Posterior cingulate gyrus (tissue), 11 donors: Measurements from ENCODE around the gene PRUNE2.

Source experiments
- DNase-seq, 10 donors: peaks; one replicate each; pipeline versions ENCODE4 v3.0.0 to v3.0.0-alpha.2; 2020 to 2021; ENCODE audit warnings: mixed read lengths in 3 of 10
- intact Hi-C: fragments of 100-400 bp; cut with DNase I; formaldehyde crosslinking; loops from one replicate; pipeline ENCODE4 v1.15.1; 2023

PRUNE2 gene

DNA sequence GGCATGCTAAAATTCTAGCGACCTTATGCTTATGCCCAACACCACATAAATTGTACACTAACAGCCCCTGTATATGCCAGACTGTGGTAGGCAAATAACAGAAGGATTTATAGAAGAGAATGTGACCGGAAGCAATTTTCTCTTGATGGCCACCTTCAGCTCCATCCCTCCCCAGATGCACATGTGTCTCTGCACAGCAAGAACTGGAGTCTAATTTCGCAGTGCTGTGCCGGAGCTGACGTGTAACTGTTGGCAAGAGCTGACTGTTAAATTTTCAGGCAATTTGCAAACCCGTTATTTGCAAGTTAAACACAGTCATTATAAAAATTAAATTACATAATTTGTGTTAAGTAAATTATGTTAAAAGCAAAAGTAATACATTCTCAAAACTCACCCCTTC is 93.3 kb downstream of the PRUNE2 start:
- intact Hi-C loops: loop anchor here (5.0 kb wide), 1 partner anchor 95 kb away; the partner anchor contains the start of gene PRUNE2
- DNase-seq: no peak

DNA sequence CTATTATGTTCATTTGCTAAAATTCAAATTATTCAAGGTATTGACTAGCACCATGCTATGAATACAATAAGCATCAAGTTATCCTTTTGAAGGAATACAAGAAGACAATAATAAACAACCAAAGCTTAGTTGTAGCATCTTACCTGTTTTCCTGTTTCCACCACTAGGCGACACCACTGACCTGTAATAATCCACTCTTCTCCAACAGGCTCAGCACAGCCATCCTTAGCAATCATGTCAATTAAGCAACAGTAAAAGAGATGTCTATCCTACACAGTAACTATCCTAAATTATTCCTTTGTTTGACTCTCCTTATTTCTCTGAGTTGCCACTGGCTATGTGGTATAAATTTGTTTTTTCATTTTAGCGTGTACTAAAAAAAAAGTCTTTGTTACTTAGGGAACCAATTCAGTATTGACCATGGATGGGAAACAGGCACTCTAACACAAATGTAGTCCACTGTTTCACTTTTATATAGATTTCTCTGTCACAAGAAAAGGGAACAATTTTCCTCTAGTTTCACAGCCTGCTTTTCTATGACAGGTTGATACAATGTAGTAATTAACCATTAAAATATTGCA is 95.4 kb downstream of the PRUNE2 start:
- peak in 5 of 10 donors; percentile 15 to 70 (median 48) for DNase-seq
- intact Hi-C loops: loop anchor here (1.0 to 5.0 kb wide), 2 partner anchors 97 to 177 kb away; partner anchors contain the start of gene PRUNE2

DNA sequence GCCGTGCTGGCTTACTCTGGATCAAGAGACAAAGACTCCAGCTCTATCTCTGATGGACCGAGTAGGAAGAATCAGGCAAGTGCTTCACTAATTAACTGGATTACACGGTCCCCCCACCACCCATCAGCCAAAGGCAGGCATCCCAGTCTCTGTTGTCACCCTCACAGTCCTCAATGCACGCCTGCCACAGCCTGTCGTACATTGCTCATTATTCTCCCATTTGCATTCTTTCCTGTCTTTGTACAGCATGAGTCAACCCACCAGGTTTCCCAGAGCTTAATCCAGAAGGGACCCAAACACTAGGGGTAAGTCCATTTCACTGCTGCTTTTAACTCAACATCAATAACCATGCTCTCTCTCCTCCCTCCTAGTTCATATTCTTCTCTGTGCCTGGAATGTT is 97.3 kb downstream of the PRUNE2 start:
- no peak for DNase-seq

GRCh38 chr9:76803762-76804161 is 102.2 kb downstream of the PRUNE2 start:
- DNase-seq: no peak
- intact Hi-C loops: no loop called here

More for the DNA sequence above, 97.3 kb downstream of the PRUNE2 start:
- intact Hi-C loops: no loop called here

- intact Hi-C loops: no loop called here
- DNase-seq: no peak
Observed at GRCh38 chr9:76803083-76803482, 102.8 kb downstream of the PRUNE2 start.

GRCh38 chr9:76800901-76801300 is 105.0 kb downstream of the PRUNE2 start:
- intact Hi-C loops: no loop called here
- DNase-seq: no peak

DNA sequence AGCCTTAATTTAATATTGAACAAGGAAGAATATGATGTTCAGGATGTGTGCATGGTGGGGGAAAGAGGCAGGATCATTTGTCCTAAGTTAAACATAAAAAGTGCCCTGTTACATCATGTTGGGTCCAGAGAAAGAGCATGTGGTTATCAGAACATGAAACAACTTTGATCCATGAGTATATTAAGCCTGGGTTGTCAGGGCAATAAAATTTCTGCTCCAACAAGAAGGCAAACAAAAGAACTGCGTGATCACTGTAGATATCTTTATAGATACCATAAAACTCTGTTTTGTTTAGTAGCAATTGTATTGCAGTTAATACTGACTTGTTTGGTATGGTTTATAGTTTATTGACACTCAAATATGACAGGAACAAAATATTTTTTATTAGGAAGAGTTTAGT is 106.4 kb downstream of the PRUNE2 start:
- DNase-seq: no peak
- intact Hi-C loops: no loop called here

- DNase-seq: no peak
- intact Hi-C loops: no loop called here
Observed at GRCh38 chr9:76798527-76798926, 107.4 kb downstream of the PRUNE2 start.

GRCh38 chr9:76796296-76796695 is 109.6 kb downstream of the PRUNE2 start:
- intact Hi-C loops: no loop called here

DNA sequence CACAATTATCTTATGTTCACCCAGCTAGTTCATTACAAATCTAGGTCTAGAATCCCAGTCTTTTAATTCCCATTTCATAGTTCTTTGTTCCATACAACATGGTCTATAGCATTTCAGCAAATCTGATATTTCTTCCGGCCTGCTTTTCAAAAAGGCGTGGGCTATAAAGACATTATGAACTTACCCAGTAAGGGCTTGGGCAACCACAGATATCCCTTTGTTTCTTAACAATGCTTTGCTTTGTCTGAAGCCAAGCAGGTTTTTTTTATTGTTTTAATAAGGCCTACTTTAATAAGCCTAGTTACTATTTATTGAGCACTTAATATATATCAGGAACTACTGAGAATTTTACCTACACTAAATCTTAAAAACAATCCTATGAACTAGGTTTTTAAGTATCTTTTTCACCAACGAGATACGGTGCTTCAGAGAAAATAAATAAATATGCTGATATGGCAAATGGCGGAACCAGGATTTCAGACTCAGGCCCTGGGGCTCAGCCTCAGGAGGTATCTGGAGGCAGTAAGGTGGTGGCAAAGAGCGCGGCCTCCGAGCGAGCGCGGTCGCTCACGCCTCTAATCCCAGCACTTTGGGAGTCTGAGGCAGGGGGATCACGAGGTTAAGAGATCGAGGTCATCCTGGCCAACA is 112.0 kb downstream of the PRUNE2 start:
- DNase-seq: no peak
- intact Hi-C loops: no loop called here

More at GRCh38 chr9:76796296-76796695, 109.6 kb downstream of the PRUNE2 start:
- DNase-seq: no peak

- DNase-seq: no peak
- intact Hi-C loops: no loop called here
Observed at GRCh38 chr9:76789840-76790239, 116.1 kb downstream of the PRUNE2 start.

DNA sequence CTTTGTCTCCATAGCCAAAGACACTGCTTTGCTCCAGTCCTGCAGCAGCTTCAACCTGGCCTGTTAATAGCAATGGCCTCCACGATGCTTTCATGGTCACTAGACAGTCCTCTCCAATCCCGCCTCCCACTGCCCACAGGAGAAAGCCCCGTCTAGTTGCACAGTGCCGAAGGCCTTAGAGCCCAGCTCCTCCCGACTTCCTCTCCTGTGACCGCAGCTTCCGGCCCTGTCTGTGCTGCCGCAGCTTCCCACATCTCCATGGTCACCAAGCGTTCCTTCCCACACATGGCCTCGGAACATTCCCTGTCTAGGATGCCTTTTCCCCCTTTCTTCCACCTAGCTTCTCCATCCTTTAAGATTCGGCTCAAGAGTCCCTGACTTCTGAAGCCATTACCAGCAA is 118.2 kb downstream of the PRUNE2 start:
- DNase-seq: no peak
- intact Hi-C loops: no loop called here

DNA sequence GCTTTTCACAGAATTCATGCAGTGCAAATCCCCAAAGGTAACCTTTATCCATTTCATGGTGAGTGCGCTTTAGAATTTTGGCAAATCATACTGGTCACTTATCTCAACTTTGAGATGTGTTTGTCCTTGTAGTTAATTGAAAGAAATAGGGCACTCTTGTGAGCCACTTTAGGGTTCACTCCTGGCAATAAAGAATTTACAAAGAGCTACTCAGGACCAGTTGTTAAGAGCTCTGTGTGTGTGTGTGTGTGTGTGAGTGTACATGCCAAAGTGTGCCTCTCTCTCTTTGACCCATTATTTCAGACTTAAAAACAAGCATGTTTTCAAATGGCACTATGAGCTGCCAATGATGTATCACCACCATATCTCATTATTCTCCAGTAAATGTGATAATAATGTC is 120.4 kb downstream of the PRUNE2 start:
- intact Hi-C loops: no loop called here
- DNase-seq: no peak

DNA sequence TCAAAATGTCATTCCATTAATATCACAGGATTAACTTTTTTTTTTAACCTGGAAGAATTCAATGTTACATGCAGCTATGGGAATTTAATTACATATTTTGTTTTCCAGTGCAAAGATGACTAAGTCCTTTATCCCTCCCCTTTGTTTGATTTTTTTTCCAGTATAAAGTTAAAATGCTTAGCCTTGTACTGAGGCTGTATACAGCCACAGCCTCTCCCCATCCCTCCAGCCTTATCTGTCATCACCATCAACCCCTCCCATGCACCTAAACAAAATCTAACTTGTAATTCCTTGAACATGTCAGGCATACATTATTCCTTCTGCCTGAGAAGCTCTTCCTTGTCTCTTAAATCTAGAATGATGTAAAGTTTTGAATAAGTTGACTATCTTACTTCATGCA is 121.0 kb downstream of the PRUNE2 start:
- DNase-seq: no peak
- intact Hi-C loops: no loop called here

GRCh38 chr9:76772686-76773445 is 133.0 kb downstream of the PRUNE2 start:
- intact Hi-C loops: no loop called here

GRCh38 chr9:76766126-76766525 is 139.8 kb downstream of the PRUNE2 start:
- intact Hi-C loops: no loop called here
- DNase-seq: no peak

More at GRCh38 chr9:76772686-76773445, 133.0 kb downstream of the PRUNE2 start:
- no peak for DNase-seq

DNA sequence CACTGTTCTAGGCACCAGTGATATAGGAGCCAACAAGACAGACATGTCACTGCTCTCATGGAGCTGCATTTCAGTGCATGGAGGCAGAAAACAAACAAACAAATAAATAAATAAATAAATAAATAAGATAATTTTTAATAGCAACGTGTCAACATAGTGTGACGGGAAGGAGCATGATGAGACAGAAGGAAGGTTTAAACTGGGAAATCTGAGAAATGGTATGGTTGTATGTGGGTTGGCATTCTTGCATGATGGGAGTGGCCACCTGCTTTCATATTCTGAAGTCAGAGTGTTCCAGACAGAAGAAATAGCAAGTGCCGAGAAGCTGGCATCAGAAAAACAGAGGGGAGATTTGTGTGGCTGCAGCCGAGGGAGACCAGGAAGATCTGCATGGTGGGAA is 141.8 kb downstream of the PRUNE2 start, which contains the start of gene PCA3:
PCA3 (plus strand) TSS at position 301 of the 400 bp plus-strand sequence.
- intact Hi-C loops: loop anchor here (5.0 kb wide), 1 partner anchor 388 kb away; no protein-coding TSS in a partner anchor

GRCh38 chr9:76761448-76761847 is 144.5 kb downstream of the PRUNE2 start:
- DNase-seq: no peak
- intact Hi-C loops: loop anchor here (5.0 kb wide), 1 partner anchor 391 kb away; no protein-coding TSS in a partner anchor

More for the DNA sequence above, 141.8 kb downstream of the PRUNE2 start, which contains the start of gene PCA3:
- no peak for DNase-seq

- intact Hi-C loops: loop anchor here (5.0 kb wide), 1 partner anchor 393 kb away; no protein-coding TSS in a partner anchor
- peak in 1 of 10 donors; percentile 65 for DNase-seq
Observed at GRCh38 chr9:76759732-76760131, 146.2 kb downstream of the PRUNE2 start.

- DNase-seq: no peak
- intact Hi-C loops: no loop called here
Observed at GRCh38 chr9:76758476-76758875, 147.4 kb downstream of the PRUNE2 start.
